SJSA1 (cell line): ENCODE data around the gene KDM4B. TPM values are rescaled to one million over a fixed set of nuclear protein-coding genes. Genes with fewer than 3 reads are reported as not detected.
A peak's percentile ranks its signal among the peaks of the same experiment; 100 is the strongest.

Experiments used
- DNase-seq, 2 experiments: peaks; one replicate each; pipeline ENCODE4 v3.0.0-alpha.2; 2015 to 2020; ENCODE audit warnings: low spot score in 2 of 2, low read depth in 1 of 2
- H3K27ac ChIP-seq: fragments of 250-450 bp; sonication (Bioruptor Pico); 2 replicates; pipeline ENCODE4 v1.5.1; 2020; ENCODE audit warnings: mild to moderate bottlenecking, moderate library complexity
- H3K27me3 ChIP-seq: fragments of 250-450 bp; sonication (Bioruptor Pico); replicated peaks from 2 replicates; pipeline ENCODE4 v1.5.1; 2020; ENCODE audit warnings: mild to moderate bottlenecking, moderate library complexity
- H3K36me3 ChIP-seq: fragments of 250-450 bp; sonication (Bioruptor Pico); 2 replicates; pipeline ENCODE4 v1.5.1; 2020; ENCODE audit warnings: mild to moderate bottlenecking
- H3K4me1 ChIP-seq: fragments of 250-450 bp; sonication (Bioruptor Pico); replicated peaks from 2 replicates; pipeline ENCODE4 v1.6.1; 2021; ENCODE audit warnings: mild to moderate bottlenecking
- H3K4me3 ChIP-seq: fragments of 250-450 bp; sonication (Bioruptor Pico); 2 replicates; pipeline ENCODE4 v1.5.1; 2020; ENCODE audit warnings: mild to moderate bottlenecking
- H3K9me3 ChIP-seq: fragments of 250-450 bp; sonication (Bioruptor Pico); replicated peaks from 2 replicates; pipeline ENCODE4 v1.5.1; 2020; ENCODE audit warnings: mild to moderate bottlenecking
- total RNA-seq: library from RNA; depleted of rRNA; stranded (reverse); fragments of >200 nt; shearing (Covaris generic); gene quantifications from 2 replicates; pipeline ENCODE4 v1.2.3, GENCODE V29; 2014

The KDM4B gene
- total RNA-seq, 1 experiment from 2014 or later, result 9.1 TPM

- DNase-seq, result no peak
- Histone ChIP-seq H3K36me3 (no peaks in the 10 kb centered on the region), H3K27ac (no peak overlapping the region), H3K4me1 (peaks cover 39% of the 10 kb centered on the region), H3K4me3 (no peak overlapping the region), H3K27me3 (no peaks in the 10 kb centered on the region), H3K9me3 (no peaks in the 10 kb centered on the region)
Measured at GRCh38 chr19:5170329-5170745, 201.4 kb downstream of the KDM4B start.

- Histone ChIP-seq H3K27ac (no peak overlapping the region), H3K4me1 (peaks cover 35% of the 10 kb centered on the region), H3K36me3 (no peaks in the 10 kb centered on the region), H3K27me3 (no peaks in the 10 kb centered on the region), H3K4me3 (no peak overlapping the region), H3K9me3 (no peaks in the 10 kb centered on the region)
- DNase-seq, result no peak
Measured at GRCh38 chr19:5171711-5172110, 202.8 kb downstream of the KDM4B start.

- no peak overlapping the region for H3K4me3 ChIP-seq
- peak; percentile 82 to 84 for DNase-seq
- peaks cover 42% of the 10 kb centered on the region for H3K4me1 ChIP-seq
Measured at GRCh38 chr19:5172859-5173630, 204.1 kb downstream of the KDM4B start.

GRCh38 chr19:5173993-5174392 is 205.1 kb downstream of the KDM4B start:
- no peaks in the 10 kb centered on the region for H3K27me3 ChIP-seq
- H3K4me3 ChIP-seq, result no peak overlapping the region
- H3K4me1 ChIP-seq, result peaks cover 42% of the 10 kb centered on the region
- H3K36me3 ChIP-seq, result no peaks in the 10 kb centered on the region
- peak overlapping the region; percentile 79 for H3K27ac ChIP-seq
- no peak for DNase-seq
- no peaks in the 10 kb centered on the region for H3K9me3 ChIP-seq

More at GRCh38 chr19:5172859-5173630, 204.1 kb downstream of the KDM4B start:
- no peaks in the 10 kb centered on the region for H3K9me3 ChIP-seq
- H3K27me3 ChIP-seq, result no peaks in the 10 kb centered on the region
- no peaks in the 10 kb centered on the region for H3K36me3 ChIP-seq
- peak overlapping the region; percentile 79 for H3K27ac ChIP-seq

GRCh38 chr19:5177745-5178450 is 209.0 kb downstream of the KDM4B start:
- DNase-seq, result no peak
- H3K4me1 ChIP-seq, result peaks cover 23% of the 10 kb centered on the region
- H3K27ac ChIP-seq, result no peak overlapping the region
- H3K36me3 ChIP-seq, result no peaks in the 10 kb centered on the region
- no peak overlapping the region for H3K4me3 ChIP-seq
- no peaks in the 10 kb centered on the region for H3K9me3 ChIP-seq
- no peaks in the 10 kb centered on the region for H3K27me3 ChIP-seq

GRCh38 chr19:5178841-5179240 is 209.9 kb downstream of the KDM4B start:
- Histone ChIP-seq H3K36me3 (no peaks in the 10 kb centered on the region), H3K9me3 (no peaks in the 10 kb centered on the region), H3K27me3 (no peaks in the 10 kb centered on the region), H3K4me1 (peaks cover 15% of the 10 kb centered on the region), H3K4me3 (no peak overlapping the region), H3K27ac (no peak overlapping the region)
- DNase-seq, result no peak

GRCh38 chr19:5179256-5179655 is 210.3 kb downstream of the KDM4B start:
- Histone ChIP-seq H3K27me3 (no peaks in the 10 kb centered on the region), H3K9me3 (no peaks in the 10 kb centered on the region), H3K4me1 (peaks cover 13% of the 10 kb centered on the region), H3K4me3 (no peak overlapping the region), H3K27ac (no peak overlapping the region), H3K36me3 (no peaks in the 10 kb centered on the region)
- DNase-seq, result no peak

- Histone ChIP-seq H3K27me3 (no peaks in the 10 kb centered on the region), H3K4me1 (peaks cover 11% of the 10 kb centered on the region), H3K9me3 (no peaks in the 10 kb centered on the region), H3K4me3 (no peak overlapping the region), H3K27ac (no peak overlapping the region), H3K36me3 (no peaks in the 10 kb centered on the region)
- no peak for DNase-seq
Measured at GRCh38 chr19:5181329-5181728, 212.4 kb downstream of the KDM4B start.

- DNase-seq, result no peak
- Histone ChIP-seq H3K4me3 (no peak overlapping the region), H3K4me1 (0 out of 2 replicates have a peak, but pooled peaks cover 4% of the 10 kb centered on the region), H3K9me3 (no peaks in the 10 kb centered on the region), H3K27ac (no peak overlapping the region), H3K27me3 (no peaks in the 10 kb centered on the region), H3K36me3 (no peaks in the 10 kb centered on the region)
Measured at GRCh38 chr19:5182751-5183150, 213.8 kb downstream of the KDM4B start.

GRCh38 chr19:5183616-5184015 is 214.7 kb downstream of the KDM4B start:
- Histone ChIP-seq H3K4me3 (no peak overlapping the region), H3K27me3 (no peaks in the 10 kb centered on the region), H3K4me1 (0 out of 2 replicates have a peak, but pooled peaks cover 4% of the 10 kb centered on the region), H3K36me3 (no peaks in the 10 kb centered on the region), H3K9me3 (no peaks in the 10 kb centered on the region), H3K27ac (no peak overlapping the region)
- DNase-seq, result no peak

GRCh38 chr19:5184930-5185329 is 216.0 kb downstream of the KDM4B start:
- Histone ChIP-seq H3K4me3 (no peak overlapping the region), H3K36me3 (no peaks in the 10 kb centered on the region), H3K27ac (no peak overlapping the region), H3K27me3 (no peaks in the 10 kb centered on the region), H3K4me1 (0 out of 2 replicates have a peak, but pooled peaks cover 4% of the 10 kb centered on the region), H3K9me3 (no peaks in the 10 kb centered on the region)
- DNase-seq, result no peak

GRCh38 chr19:5186293-5187050 is 217.6 kb downstream of the KDM4B start:
- no peak overlapping the region for H3K4me3 ChIP-seq
- H3K36me3 ChIP-seq, result no peaks in the 10 kb centered on the region
- no peak for DNase-seq
- H3K27ac ChIP-seq, result no peak overlapping the region
- 0 out of 2 replicates have a peak, but pooled peaks cover 4% of the 10 kb centered on the region for H3K4me1 ChIP-seq
- no peaks in the 10 kb centered on the region for H3K27me3 ChIP-seq
- H3K9me3 ChIP-seq, result no peaks in the 10 kb centered on the region

GRCh38 chr19:5188548-5189317 is 219.8 kb downstream of the KDM4B start:
- no peak for DNase-seq
- Histone ChIP-seq H3K27ac (no peak overlapping the region), H3K4me1 (0 out of 2 replicates have a peak, but pooled peaks cover 4% of the 10 kb centered on the region), H3K9me3 (no peaks in the 10 kb centered on the region), H3K36me3 (no peaks in the 10 kb centered on the region), H3K4me3 (no peak overlapping the region), H3K27me3 (no peaks in the 10 kb centered on the region)
